SIG-M5 (cell line): ENCODE measurements around the gene PEA15.

ENCODE experiments used
- DNase-seq: peaks from one replicate; lab custom pipeline; 2025; lab: John Stamatoyannopoulos, UW

PEA15 gene

GRCh38 chr1:160208557-160209320 lies 3.6 kb downstream of the PEA15 start:
- DNase-seq, result no peak

DNA sequence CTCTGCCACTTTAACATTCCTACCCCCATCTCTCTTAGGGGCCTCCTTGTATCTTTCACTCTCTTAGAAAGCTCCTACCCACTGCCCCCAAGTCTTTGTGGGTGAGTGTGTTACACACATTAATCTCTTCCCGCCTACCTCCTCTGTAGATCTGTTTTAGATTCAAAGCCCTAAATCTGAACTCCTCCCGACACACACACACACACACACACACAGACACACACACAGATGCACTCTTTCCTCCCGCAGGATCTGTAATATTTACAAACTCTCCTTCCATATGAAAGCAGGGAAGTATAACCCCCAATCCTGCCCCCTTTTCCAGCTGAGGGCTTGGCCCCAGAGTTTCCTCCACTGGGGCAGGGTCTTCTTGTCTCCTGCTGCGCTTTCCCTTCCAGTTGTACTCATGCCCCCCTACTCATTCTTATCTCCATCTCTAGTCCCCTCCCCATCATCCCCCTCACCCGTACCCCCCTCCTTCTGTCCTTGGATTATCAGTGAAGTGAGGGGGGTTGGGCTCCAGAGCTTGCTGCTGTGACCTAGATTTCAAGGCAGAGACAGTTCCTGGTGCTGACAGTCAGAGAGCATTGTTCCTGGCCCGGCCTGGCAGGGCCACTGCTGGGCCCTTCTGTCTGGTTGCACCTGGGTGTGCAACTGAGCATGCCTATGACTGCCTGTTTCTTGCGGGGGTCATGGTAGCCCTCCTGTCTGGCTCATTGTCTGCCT lies 4.3 kb downstream of the PEA15 start:
- DNase-seq, result no peak

DNA sequence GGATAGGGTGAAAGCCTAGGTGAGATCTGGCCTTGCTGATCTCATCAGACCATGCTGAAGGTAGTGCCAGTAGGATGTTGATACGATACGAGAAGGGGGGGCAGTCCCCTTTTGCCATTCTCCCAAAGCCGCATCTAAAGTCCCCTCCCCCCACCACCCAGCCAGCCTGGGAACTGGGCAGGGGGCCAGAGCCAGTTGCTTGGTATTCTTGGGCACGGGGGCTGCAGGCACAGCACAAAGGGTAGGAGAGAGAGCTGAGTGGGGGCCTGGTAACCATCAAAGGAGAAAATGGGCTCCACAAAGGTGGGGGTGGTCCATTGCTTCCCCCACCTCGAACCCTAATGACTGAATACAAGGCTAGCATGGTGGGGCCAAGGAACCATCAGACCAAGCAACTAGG lies 5.4 kb downstream of the PEA15 start:
- no peak for DNase-seq

- DNase-seq, result no peak
Observed at GRCh38 chr1:160211046-160211790, 6.0 kb downstream of the PEA15 start.

DNA sequence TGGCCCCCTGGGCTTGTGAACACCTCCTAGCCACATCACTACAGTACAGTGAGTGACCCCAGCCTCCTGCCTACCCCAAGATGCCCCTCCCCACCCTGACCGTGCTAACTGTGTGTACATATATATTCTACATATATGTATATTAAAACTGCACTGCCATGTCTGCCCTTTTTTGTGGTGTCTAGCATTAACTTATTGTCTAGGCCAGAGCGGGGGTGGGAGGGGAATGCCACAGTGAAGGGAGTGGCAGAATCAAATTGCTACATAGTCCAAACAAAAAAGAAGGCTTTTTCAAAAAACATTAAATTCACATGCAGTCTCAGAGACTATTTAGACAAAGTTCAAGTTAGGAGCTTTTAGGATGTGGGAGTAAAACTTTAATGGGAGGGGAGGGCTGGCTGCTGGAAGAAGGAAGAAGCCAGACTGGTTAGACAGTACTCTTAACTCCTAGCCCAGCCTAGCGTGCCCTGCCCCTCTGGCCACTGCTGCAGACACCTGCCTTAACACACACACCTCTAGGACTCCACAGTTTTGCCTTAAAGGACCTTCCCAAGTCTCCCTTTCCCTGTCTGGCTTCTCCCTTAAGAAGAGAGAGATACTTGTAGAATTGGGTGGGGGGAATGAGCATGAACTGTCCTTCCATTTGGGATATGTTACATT lies 9.4 kb downstream of the PEA15 start:
- no peak for DNase-seq

GRCh38 chr1:160216301-160216700 lies 11.1 kb downstream of the PEA15 start:
- DNase-seq, result no peak

DNA sequence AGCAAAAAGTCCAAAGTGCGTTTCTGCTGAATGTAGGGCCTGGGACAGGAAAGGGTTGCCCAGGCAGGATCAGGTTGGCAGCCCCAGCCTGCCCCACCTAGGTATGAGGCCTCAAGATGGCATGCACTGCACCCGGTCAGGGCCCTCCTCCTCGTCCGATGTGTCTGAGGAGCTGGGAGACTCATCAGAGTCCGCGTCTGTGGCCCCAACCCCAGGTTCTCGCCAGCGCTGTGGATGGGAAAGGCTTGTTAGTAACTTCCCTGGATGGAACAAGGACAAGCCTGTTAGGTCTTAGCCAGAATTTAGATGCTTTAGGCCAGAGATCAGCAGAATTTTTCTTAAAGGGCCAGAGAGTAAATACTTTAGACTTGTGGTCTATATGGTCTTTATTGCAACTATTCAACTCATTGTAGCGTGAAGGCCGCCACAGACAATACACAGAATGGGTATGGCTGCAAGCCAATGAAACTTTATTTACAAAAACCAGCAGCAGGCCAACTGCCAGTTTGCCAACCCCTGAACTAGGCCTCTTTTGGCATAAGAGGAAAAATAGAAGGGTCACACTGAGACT lies 12.4 kb downstream of the PEA15 start:
- DNase-seq, result no peak

- no peak for DNase-seq
Observed at GRCh38 chr1:160219062-160219929, 14.1 kb downstream of the PEA15 start.

DNA sequence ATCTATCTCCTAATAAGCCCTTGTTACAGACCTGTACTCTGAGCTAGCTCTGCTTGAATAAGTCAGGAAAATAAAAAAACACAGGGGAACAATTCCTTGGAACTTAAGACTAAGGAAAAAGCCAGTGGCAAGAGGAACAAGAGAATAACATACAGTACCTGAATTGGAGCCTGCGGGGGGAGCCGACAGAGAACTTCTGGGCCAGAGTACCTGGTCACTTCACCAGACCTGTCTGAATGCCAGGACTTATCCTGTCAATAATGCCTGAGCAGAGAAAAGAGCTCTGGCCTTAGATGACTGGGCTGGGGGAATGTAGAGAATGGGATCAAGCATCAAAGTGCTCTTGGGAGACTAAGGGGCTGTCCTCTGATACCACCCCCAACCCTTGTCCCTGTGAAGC lies 15.1 kb downstream of the PEA15 start:
- no peak for DNase-seq

DNA sequence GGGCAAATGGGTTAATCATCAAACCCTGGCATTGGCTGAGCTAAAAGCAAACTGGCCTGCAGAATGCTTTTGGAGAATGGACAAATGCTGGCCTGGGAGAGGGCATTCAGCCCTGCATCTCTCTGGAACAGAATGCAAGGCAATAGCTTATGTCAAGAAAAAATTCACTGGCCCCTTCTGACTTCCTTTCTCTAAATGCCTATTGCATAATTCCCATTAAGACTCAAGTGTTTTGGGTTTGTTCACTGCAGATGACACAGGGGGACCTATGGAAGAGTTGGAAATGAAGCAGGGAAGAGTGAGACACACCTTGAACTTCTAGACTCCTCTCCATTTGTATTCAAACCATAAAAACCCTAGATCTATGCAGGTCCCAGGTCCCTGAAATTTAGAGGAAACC lies 15.9 kb downstream of the PEA15 start:
- DNase-seq, result no peak

DNA sequence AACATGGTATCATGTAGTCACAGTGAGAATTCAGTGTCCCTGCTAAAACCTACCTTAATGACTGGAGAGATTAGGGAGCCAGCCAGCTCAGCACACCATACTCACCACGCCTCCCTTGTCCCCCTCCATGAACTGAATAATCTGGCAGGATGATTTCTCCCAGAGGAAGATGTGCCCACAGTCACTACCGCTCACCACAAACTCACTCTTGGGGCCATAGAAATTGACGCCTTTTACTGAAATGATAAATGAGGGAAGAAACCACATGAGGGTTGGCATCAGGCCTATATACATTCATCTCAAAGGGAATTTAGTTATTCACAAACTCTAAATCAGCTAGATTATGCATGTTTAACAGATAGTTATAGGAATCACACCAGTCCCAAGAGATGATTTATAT lies 17.4 kb downstream of the PEA15 start:
- no peak for DNase-seq

- no peak for DNase-seq
Observed at GRCh38 chr1:160224606-160225005, 19.4 kb downstream of the PEA15 start.

GRCh38 chr1:160225345-160225744 lies 20.2 kb downstream of the PEA15 start:
- no peak for DNase-seq

DNA sequence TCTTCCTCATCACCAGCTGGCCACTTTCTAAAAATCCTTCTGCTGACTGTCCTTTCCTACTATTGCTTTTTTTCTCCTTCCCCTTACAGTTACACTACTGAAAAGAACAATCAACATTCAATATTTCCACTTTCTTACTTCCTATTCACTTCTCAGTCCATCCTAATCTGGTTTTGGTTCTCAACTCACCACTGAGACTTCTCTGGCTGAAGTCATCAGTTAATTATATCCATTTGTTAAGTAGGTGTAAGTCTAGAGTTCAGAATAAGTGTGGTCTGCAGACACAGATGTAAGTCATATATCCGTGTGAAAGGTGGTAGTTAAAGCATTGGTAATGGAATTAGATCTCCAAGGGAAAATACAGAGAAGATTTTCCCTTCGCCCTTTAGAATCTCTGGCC lies 21.4 kb downstream of the PEA15 start:
- DNase-seq, result no peak

GRCh38 chr1:160227034-160227433 lies 21.9 kb downstream of the PEA15 start:
- DNase-seq, result no peak

- no peak for DNase-seq
Observed at GRCh38 chr1:160227561-160227960, 22.4 kb downstream of the PEA15 start.

DNA sequence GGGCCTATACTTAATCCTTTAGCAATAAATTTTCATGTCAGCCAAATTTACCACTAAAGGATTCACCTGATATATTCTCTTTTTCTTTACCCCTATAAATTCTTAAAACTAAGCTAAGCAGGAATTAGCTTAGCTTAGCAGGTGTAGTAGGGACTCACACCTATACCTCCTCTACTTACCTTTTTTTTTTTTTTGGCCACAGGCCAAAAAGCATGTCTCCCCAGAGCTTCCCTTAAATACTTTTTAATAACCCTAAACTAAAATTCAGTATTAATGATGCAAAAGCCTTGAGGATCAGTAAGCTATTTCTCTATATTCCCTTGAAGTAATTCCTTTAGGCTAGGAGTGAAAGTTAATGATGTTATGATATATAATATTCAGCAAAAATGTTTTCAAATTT lies 23.2 kb downstream of the PEA15 start:
- DNase-seq, result no peak

DNA sequence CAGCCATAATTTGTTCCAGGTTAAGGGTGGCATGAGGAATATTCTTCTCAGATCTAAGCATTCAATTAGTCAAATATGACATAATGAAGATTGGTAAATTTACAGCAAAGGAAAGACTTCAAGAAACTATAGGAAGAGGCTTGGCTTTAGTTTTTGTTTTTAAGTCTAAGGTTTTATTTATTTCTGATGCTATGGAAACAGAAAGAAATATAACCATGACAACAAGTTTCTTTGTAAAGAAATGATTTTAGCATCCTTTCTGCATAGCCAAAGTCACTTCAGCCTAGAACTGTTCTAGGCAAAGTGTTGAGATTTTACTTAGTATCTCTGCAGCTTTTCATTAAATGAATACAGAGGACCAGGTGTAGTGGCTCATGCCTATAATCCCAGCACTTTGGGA lies 27.7 kb downstream of the PEA15 start:
- DNase-seq, result no peak

GRCh38 chr1:160236806-160237205 lies 31.6 kb downstream of the PEA15 start:
- DNase-seq, result no peak

GRCh38 chr1:160237558-160237957 lies 32.4 kb downstream of the PEA15 start:
- DNase-seq, result no peak

DNA sequence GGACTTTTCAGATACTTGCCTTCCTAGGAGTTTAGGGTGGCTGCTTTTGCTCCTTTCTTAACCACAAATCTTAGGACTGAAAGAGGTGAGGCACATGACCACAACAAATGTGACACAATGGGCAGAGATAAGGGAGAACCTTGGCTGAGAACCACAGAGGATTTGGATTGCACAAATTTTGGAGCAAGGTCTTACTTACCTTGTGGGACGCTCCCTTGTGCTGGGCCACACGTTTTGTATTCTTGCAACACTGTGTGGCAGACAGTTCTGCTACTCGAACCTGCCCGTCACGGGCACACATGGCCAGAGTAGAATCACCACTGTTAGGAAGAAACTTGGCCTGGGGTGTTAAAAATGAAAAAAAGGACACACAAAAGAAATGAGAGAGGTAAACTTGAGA lies 33.2 kb downstream of the PEA15 start:
- DNase-seq, result no peak
